ENCODE measurements around the gene FGF18. TPM values are rescaled to one million over a fixed set of nuclear protein-coding genes. Genes with fewer than 3 reads are reported as not detected.
"Not testable (repeated sequence)": the region's sequence is repeated elsewhere in the genome, so short reads cannot be mapped to it uniquely, and the experiment has no call there.

The FGF18 gene
- total and polyA plus RNA-seq, 2 donors (not counting 3 experiments of a cell fraction or from before 2014, with no cell fraction given), result 0.04 to 0.27 TPM

DNA sequence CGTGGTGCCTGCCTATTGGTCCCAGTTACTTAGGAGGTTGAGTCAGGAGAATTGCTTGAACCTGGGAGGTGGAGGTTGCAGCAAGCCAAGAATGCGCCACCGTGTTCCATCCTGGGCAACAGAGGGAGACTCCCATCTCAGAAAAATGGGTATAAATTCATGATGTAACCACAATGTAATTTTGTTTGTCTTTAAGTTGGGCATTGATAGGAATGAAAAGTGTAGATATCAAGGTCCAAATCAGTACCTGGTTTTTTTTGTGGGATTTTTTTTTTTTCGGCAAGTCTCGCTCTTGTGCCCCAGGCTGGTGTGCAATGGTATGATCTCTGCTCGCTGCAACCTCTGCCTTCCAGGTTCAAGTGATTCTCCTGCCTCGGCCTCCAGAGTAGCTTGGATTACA lies 24.4 kb upstream of the FGF18 start:
- no peak overlapping the region for H3K4me3 ChIP-seq (replicated peaks in 1 of 3; ENCODE audit: insufficient read depth in 1 of 3, low read depth in 1 of 3, low read length in 3 of 3)
- dilution Hi-C loops (cut with MboI; ENCODE audit: extremely low pct_ligation_motif_present, low sequenced_read_pairs) (no loop called here), intact Hi-C loops (cut with micrococcal nuclease) (no loop called here)
- FAIRE-seq (no peak), DNase-seq (ENCODE audit: low read depth, low spot score) (no peak)
- H3K9ac ChIP-seq (replicated peaks; ENCODE audit: extremely low read depth, insufficient read depth, low read length), result no peak overlapping the region
- H3K4me1 ChIP-seq (ENCODE audit: control insufficient read depth, extremely low read depth, insufficient read depth, low read length), result peaks cover 21% of the 10 kb centered on the region
- no TSS peak for BruUV-seq (replicated peaks)
- peaks cover 35% of the 10 kb centered on the region for H4K20me1 ChIP-seq (replicated peaks; ENCODE audit: control insufficient read depth, extremely low read depth, insufficient read depth, low read length)
- H3K9me3 ChIP-seq (replicated peaks; ENCODE audit: control insufficient read depth, insufficient read depth, low read length), result no peaks in the 10 kb centered on the region
- ChIA-PET CTCF (no interaction called here), POLR2A (no interaction called here)
- H3K36me3 ChIP-seq (ENCODE audit: control insufficient read depth in 2 of 2, extremely low read depth in 1 of 2, insufficient read depth in 2 of 2, low read length in 2 of 2), result peaks cover 28 to 47% of the 10 kb centered on the region in 2 experiments
- H3K9me1 ChIP-seq (replicated peaks; ENCODE audit: control insufficient read depth, extremely low read depth, insufficient read depth, low read length), result no peaks in the 10 kb centered on the region
- H3K27ac ChIP-seq (ENCODE audit: insufficient read depth, low read depth, low read length), result no peak overlapping the region
- no peaks in the 10 kb centered on the region for H3K27me3 ChIP-seq (ENCODE audit: control insufficient read depth in 2 of 2, insufficient read depth in 2 of 2, low read length in 2 of 2)
- H2AFZ ChIP-seq (ENCODE audit: low read depth, low read length), result no peak overlapping the region
- TF ChIP-seq, protein P1, sequence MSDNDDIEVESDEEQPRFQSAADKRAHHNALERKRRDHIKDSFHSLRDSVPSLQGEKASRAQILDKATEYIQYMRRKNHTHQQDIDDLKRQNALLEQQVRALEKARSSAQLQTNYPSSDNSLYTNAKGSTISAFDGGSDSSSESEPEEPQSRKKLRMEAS (IDR thresholded peaks at IDR 0.05; ENCODE audit: insufficient read depth, insufficient read length), result no peak
- no peak for TF ChIP-seq GATA2 (IDR thresholded peaks at IDR 0.05; ENCODE audit: insufficient read depth, insufficient read length, low read depth, low read length)
- no peak for TF ChIP-seq POLR2A (IDR thresholded peaks at IDR 0.05; ENCODE audit: low read depth, low read length)
- no peak for TF ChIP-seq MYC (IDR thresholded peaks at IDR 0.05; ENCODE audit: low read depth, low read length)
- no peak for TF ChIP-seq EZH2 (IDR thresholded peaks at IDR 0.05; ENCODE audit: borderline replicate concordance, low read depth, low read length, severe bottlenecking)
- no peak for TF ChIP-seq JUN (IDR thresholded peaks at IDR 0.05; ENCODE audit: borderline replicate concordance, insufficient read depth, insufficient read length, low read depth)
- TF ChIP-seq POLR2AphosphoS5 (IDR thresholded peaks at IDR 0.05; ENCODE audit: insufficient read depth, low read depth, low read length), result no peak
- no peak for TF ChIP-seq FOS (IDR thresholded peaks at IDR 0.05; ENCODE audit: borderline replicate concordance, insufficient read depth, low read length)
- TF ChIP-seq, protein P2, sequence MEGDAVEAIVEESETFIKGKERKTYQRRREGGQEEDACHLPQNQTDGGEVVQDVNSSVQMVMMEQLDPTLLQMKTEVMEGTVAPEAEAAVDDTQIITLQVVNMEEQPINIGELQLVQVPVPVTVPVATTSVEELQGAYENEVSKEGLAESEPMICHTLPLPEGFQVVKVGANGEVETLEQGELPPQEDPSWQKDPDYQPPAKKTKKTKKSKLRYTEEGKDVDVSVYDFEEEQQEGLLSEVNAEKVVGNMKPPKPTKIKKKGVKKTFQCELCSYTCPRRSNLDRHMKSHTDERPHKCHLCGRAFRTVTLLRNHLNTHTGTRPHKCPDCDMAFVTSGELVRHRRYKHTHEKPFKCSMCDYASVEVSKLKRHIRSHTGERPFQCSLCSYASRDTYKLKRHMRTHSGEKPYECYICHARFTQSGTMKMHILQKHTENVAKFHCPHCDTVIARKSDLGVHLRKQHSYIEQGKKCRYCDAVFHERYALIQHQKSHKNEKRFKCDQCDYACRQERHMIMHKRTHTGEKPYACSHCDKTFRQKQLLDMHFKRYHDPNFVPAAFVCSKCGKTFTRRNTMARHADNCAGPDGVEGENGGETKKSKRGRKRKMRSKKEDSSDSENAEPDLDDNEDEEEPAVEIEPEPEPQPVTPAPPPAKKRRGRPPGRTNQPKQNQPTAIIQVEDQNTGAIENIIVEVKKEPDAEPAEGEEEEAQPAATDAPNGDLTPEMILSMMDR (IDR thresholded peaks at IDR 0.05; ENCODE audit: extremely low read depth in 1 of 2, insufficient read depth in 1 of 2, low read depth in 1 of 2, low read length in 2 of 2), result no peak
- H3K4me2 ChIP-seq (ENCODE audit: insufficient read depth, low read length), result no peak overlapping the region
- peaks cover 100% of the 10 kb centered on the region for H3K79me2 ChIP-seq (ENCODE audit: control insufficient read depth, insufficient read depth, low read length)

DNA sequence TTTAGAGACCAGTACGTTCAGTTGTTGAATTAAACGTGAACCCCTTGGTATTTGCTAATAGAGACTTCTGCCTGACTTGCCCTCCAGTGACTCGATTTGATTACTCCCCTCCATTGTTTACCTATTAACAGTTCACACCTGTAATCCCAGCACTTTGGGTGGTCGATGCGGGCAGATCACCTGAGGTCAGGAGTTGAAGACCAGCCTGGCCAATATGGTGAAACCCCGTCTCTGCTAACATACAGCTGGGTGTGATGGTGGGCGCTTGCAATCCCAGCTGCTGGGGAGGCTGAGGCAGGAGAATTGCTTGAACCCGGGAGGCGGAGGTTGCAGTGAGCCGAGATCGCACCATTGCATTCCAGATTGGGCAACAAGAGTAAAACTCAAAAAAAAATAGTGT lies 22.9 kb upstream of the FGF18 start:
- POLR2A ChIA-PET; intact Hi-C loops (cut with micrococcal nuclease); dilution Hi-C loops (cut with MboI; ENCODE audit: extremely low pct_ligation_motif_present, low sequenced_read_pairs); H2AFZ ChIP-seq (ENCODE audit: low read depth, low read length); DNase-seq (ENCODE audit: low read depth, low spot score); CTCF ChIA-PET; BruUV-seq (replicated peaks); H3K9me1 ChIP-seq (replicated peaks; ENCODE audit: control insufficient read depth, extremely low read depth, insufficient read depth, low read length); H3K4me2 ChIP-seq (ENCODE audit: insufficient read depth, low read length); H3K9ac ChIP-seq (replicated peaks; ENCODE audit: extremely low read depth, insufficient read depth, low read length); H3K27ac ChIP-seq (ENCODE audit: insufficient read depth, low read depth, low read length); H3K27me3 ChIP-seq (ENCODE audit: control insufficient read depth in 2 of 2, insufficient read depth in 2 of 2, low read length in 2 of 2); H3K4me3 ChIP-seq (replicated peaks in 1 of 3; ENCODE audit: insufficient read depth in 1 of 3, low read depth in 1 of 3, low read length in 3 of 3); H3K4me1 ChIP-seq (ENCODE audit: control insufficient read depth, extremely low read depth, insufficient read depth, low read length); FAIRE-seq; H3K9me3 ChIP-seq (replicated peaks; ENCODE audit: control insufficient read depth, insufficient read depth, low read length): not testable (repeated sequence)
- H4K20me1 ChIP-seq (replicated peaks; ENCODE audit: control insufficient read depth, extremely low read depth, insufficient read depth, low read length), result peaks cover 28% of the 10 kb centered on the region
- H3K36me3 ChIP-seq (ENCODE audit: control insufficient read depth in 2 of 2, extremely low read depth in 1 of 2, insufficient read depth in 2 of 2, low read length in 2 of 2), result peaks cover 38 to 52% of the 10 kb centered on the region in 2 experiments
- H3K79me2 ChIP-seq (ENCODE audit: control insufficient read depth, insufficient read depth, low read length), result peaks cover 100% of the 10 kb centered on the region

Data from endothelial cell of umbilical vein (primary cell).